Superior temporal gyrus (tissue), 1 donor: ENCODE measurements around the gene CHN2.

Source experiments
- DNase-seq: peaks from one replicate; pipeline ENCODE4 v3.0.0-alpha.2; 2016; ENCODE audit errors: extremely low spot score

Gene CHN2

GRCh38 chr7:29194594-29195427 lies at the start of gene CHN2:
Gene CHN2 (plus strand): TSS chr7:29194775.
- peak; percentile 66 for DNase-seq

- DNase-seq, result no peak
Measured at GRCh38 chr7:29145553-29146056, 49.0 kb upstream of the CHN2 start.

- DNase-seq, result no peak
Measured at GRCh38 chr7:29146057-29146706, 48.4 kb upstream of the CHN2 start, which contains the start of gene CPVL. Gene CPVL (minus strand): TSS chr7:29146537. CDS start chr7:29121061, 25,476 bp downstream.

GRCh38 chr7:29146888-29147609 lies 47.5 kb upstream of the CHN2 start:
- DNase-seq, result no peak

GRCh38 chr7:29147821-29148220 lies 46.8 kb upstream of the CHN2 start:
- no peak for DNase-seq

GRCh38 chr7:29149036-29149435 lies 45.5 kb upstream of the CHN2 start:
- no peak for DNase-seq

- no peak for DNase-seq
Measured at GRCh38 chr7:29150856-29151255, 43.7 kb upstream of the CHN2 start.

GRCh38 chr7:29154076-29154475 lies 40.5 kb upstream of the CHN2 start:
- no peak for DNase-seq

- no peak for DNase-seq
Measured at GRCh38 chr7:29156907-29157452, 37.6 kb upstream of the CHN2 start.

- no peak for DNase-seq
Measured at GRCh38 chr7:29158795-29159423, 35.7 kb upstream of the CHN2 start.

GRCh38 chr7:29160080-29160479 lies 34.5 kb upstream of the CHN2 start:
- DNase-seq, result no peak

- DNase-seq, result no peak
Measured at GRCh38 chr7:29161231-29161630, 33.3 kb upstream of the CHN2 start.

- no peak for DNase-seq
Measured at GRCh38 chr7:29162577-29162976, 32.0 kb upstream of the CHN2 start.

- DNase-seq, result no peak
Measured at GRCh38 chr7:29163854-29164253, 30.7 kb upstream of the CHN2 start.

GRCh38 chr7:29167721-29168120 lies 26.9 kb upstream of the CHN2 start:
- DNase-seq, result no peak

GRCh38 chr7:29170781-29171180 lies 23.8 kb upstream of the CHN2 start:
- no peak for DNase-seq

GRCh38 chr7:29173458-29173857 lies 21.1 kb upstream of the CHN2 start:
- no peak for DNase-seq

GRCh38 chr7:29177963-29178600 lies 16.5 kb upstream of the CHN2 start:
- DNase-seq, result peak; percentile 35

GRCh38 chr7:29179115-29179514 lies 15.5 kb upstream of the CHN2 start:
- no peak for DNase-seq

GRCh38 chr7:29184599-29184998 lies 10.0 kb upstream of the CHN2 start:
- no peak for DNase-seq

- DNase-seq, result no peak
Measured at GRCh38 chr7:29185613-29186012, 9.0 kb upstream of the CHN2 start.
